ENCODE data around the gene MLN. TPM values are rescaled to one million over a fixed set of nuclear protein-coding genes. Genes with fewer than 3 reads are reported as not detected.
A peak's percentile ranks its signal among the peaks of the same experiment; 100 is the strongest.

The MLN gene
- total RNA-seq, 1 donor: not detected

DNA sequence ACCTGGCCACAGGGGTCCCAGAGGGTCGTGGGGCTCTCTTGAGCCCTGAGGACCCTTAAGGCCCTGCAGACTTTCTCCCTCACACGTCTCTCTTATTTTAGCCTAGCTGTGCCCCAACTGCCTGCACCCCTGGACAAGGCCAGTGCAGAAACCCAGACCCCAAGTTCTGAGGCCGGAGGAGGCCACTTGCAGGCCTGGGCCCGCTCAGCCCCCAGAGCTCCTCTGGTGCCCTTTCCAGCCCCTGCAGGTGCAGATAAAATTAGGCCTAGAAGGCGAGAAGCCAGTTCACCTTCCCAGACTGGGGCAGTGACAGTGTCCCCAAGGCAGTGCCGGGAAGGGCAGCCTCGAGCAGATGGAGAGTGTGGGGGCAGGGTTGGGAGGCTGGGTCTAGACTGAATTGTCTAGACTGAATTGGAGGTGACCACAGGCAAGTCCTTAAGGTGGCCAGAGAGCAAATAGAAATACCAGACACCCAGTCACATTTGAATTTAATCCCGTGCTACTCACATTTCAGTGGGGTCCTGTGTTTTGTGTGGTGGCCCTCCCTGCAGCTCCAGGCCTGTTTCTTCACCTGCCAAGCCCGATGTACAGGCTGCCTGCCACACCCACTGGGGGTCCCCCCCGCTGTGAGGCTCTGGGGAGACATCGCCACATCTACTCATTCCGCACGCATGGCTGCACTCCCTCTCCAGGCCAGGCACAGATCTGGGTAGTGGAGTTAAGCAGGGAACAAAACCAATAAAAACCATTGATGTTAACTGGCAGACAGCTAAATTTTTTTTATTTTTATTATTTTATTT, 48.5 kb downstream of the MLN start:
- DNase-seq (ENCODE audit: low read depth): no peak
- H3K4me3 ChIP-seq (ENCODE audit: low read depth, low read length): no peak overlapping the region
- no peak for TF ChIP-seq CTCF (IDR thresholded peaks at IDR 0.05; ENCODE audit: insufficient read depth, low read depth, low read length)

DNA sequence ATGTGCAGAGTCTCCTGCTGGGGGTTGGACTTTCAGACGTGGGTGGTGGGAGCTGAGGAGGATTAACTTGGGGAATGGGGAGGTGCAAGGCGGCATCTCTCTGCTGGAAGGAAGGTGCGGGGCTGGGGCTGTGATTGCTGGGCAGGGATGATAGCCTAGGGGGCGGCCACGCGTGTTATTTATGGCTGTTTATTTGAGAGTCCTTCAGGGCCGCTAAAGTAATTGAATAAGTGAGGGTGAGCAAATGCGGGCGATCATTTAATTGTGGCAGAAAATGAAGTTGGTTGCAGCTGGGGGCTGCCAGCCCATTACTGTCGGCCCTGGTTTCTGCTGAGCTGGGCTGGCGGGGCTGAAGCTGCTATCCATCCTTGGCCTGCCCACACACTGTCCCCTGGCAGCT, 49.6 kb downstream of the MLN start:
- no peak for TF ChIP-seq CTCF (IDR thresholded peaks at IDR 0.05; ENCODE audit: insufficient read depth, low read depth, low read length)
- no peak for DNase-seq (ENCODE audit: low read depth)
- H3K4me3 ChIP-seq (ENCODE audit: low read depth, low read length): no peak overlapping the region

DNA sequence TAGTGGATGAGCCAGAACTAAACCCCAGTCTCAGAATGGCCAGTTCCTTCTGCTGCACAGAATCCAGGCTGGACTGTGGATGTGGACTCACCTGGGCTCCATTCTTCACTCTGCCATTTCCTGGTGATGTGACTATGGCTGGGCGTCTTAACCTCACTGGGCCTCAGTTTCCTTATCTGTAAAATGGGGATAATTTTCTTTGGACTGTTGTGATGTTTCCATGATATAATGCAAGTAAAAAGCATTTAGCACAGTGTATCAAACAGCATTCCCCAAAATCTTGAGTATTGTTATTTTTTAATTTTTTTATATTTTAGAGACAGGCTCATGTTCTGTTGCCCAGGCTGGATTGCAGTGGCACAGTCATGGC, 51.2 kb downstream of the MLN start:
- no peak for TF ChIP-seq CTCF (IDR thresholded peaks at IDR 0.05; ENCODE audit: insufficient read depth, low read depth, low read length)
- no peak for DNase-seq (ENCODE audit: low read depth)

GRCh38 chr6:33751771-33752645, 51.8 kb downstream of the MLN start:
- H3K4me3 ChIP-seq (ENCODE audit: low read depth, low read length): no peak overlapping the region
- no peak for DNase-seq (ENCODE audit: low read depth)
- no peak for TF ChIP-seq CTCF (IDR thresholded peaks at IDR 0.05; ENCODE audit: insufficient read depth, low read depth, low read length)

More for the DNA sequence above, 51.2 kb downstream of the MLN start:
- no peak overlapping the region for H3K4me3 ChIP-seq (ENCODE audit: low read depth, low read length)

- TF ChIP-seq CTCF (IDR thresholded peaks at IDR 0.05; ENCODE audit: insufficient read depth, low read depth, low read length): no peak
- no peak overlapping the region for H3K4me3 ChIP-seq (ENCODE audit: low read depth, low read length)
- DNase-seq (ENCODE audit: low read depth): peak; percentile 97
Observed at GRCh38 chr6:33750244-33750991, 53.4 kb downstream of the MLN start.

DNA sequence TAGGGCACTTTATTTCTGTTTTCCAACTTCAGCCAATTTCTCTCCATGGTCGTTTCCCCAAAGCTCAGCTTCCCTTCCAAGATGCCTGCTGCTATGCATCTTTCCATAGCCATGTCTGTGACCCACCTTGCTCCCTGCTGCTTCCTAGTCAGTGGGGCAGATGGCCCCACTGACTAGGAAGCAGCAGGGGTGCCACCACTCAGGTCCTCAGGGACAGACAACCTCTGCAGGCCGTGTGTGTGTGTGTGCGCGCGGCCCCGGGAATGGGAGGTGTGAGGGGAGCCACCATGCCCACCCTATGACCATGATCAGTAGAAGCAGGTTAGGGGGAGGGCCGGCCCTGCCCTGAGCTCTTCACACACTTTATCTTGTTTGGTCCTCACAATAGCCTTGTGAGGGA, 54.4 kb downstream of the MLN start:
- H3K4me3 ChIP-seq (ENCODE audit: low read depth, low read length): no peak overlapping the region
- no peak for TF ChIP-seq CTCF (IDR thresholded peaks at IDR 0.05; ENCODE audit: insufficient read depth, low read depth, low read length)
- no peak for DNase-seq (ENCODE audit: low read depth)

Measured in fibroblast of villous mesenchyme (primary cell).